H9 (cell line): Measurements from ENCODE around the gene ACTL7B. TPM values are rescaled to one million over a fixed set of nuclear protein-coding genes. Genes with fewer than 3 reads are reported as not detected.
A peak's percentile ranks its signal among the peaks of the same experiment; 100 is the strongest.

ENCODE experiments used
- DNase-seq: peaks from one replicate; pipeline ENCODE4 v3.0.0-alpha.2; 2017
- H2AFZ ChIP-seq: one replicate; pipeline ENCODE4 v1.6.1; 2013; ENCODE audit warnings: mild to moderate bottlenecking, low read length, control low read depth, moderate library complexity
- H2AK5ac ChIP-seq: 2 replicates; pipeline ENCODE4 v1.6.1; 2013; ENCODE audit warnings: low read length, control low read depth, mixed read lengths; ENCODE audit not compliant: insufficient read length
- H2BK120ac ChIP-seq: one replicate; pipeline ENCODE4 v1.6.1; 2013; ENCODE audit warnings: low read depth, mild to moderate bottlenecking, low read length, control low read depth, inconsistent platforms; ENCODE audit not compliant: poor library complexity, severe bottlenecking
- H2BK12ac ChIP-seq: 2 replicates; pipeline ENCODE4 v1.6.1; 2013; ENCODE audit warnings: low read length, control low read depth, mixed read lengths, low read depth; ENCODE audit not compliant: insufficient read length
- H2BK15ac ChIP-seq: 2 replicates; pipeline ENCODE4 v1.6.1; 2013; ENCODE audit warnings: low read depth, low read length, control low read depth
- H2BK20ac ChIP-seq: one replicate; pipeline ENCODE4 v1.6.1; 2013; ENCODE audit warnings: low read depth, mild to moderate bottlenecking, low read length, control low read depth, inconsistent platforms; ENCODE audit not compliant: poor library complexity, severe bottlenecking
- H2BK5ac ChIP-seq: 2 replicates; pipeline ENCODE4 v1.6.1; 2013; ENCODE audit warnings: low read length, control low read depth, mixed read lengths; ENCODE audit not compliant: insufficient read length
- H3K14ac ChIP-seq: 2 replicates; pipeline ENCODE4 v1.6.1; 2013; ENCODE audit warnings: low read length, control low read depth; ENCODE audit not compliant: insufficient read depth
- H3K18ac ChIP-seq: 2 replicates; pipeline ENCODE4 v1.6.1; 2013; ENCODE audit warnings: low read depth, mild to moderate bottlenecking, mixed read lengths, low read length, control low read depth; ENCODE audit not compliant: insufficient read length
- H3K23ac ChIP-seq: 2 replicates; pipeline ENCODE4 v1.6.1; 2013; ENCODE audit warnings: low read length, control low read depth, mixed read lengths, low read depth; ENCODE audit not compliant: insufficient read length
- H3K23me2 ChIP-seq: 2 replicates; pipeline ENCODE4 v1.6.1; 2013; ENCODE audit warnings: low read depth, mild to moderate bottlenecking, mixed read lengths, low read length, control low read depth; ENCODE audit not compliant: insufficient read length, poor library complexity, severe bottlenecking
- H3K27ac ChIP-seq: 2 replicates; pipeline ENCODE4 v1.5.1; 2013; ENCODE audit warnings: low read length, control low read depth, mixed read lengths, low read depth; ENCODE audit not compliant: insufficient read length
- H3K27me3 ChIP-seq: 2 replicates; pipeline ENCODE4 v1.6.1; 2013; ENCODE audit warnings: low read length, control low read depth, inconsistent platforms; ENCODE audit not compliant: insufficient read depth
- H3K4ac ChIP-seq: 2 replicates; pipeline ENCODE4 v1.6.1; 2013; ENCODE audit warnings: low read depth, mild to moderate bottlenecking, control low read depth, inconsistent platforms, low read length, moderate library complexity
- H3K4me1 ChIP-seq: 2 replicates; pipeline ENCODE4 v1.6.1; 2013; ENCODE audit warnings: low read length, control low read depth, inconsistent platforms; ENCODE audit not compliant: insufficient read depth
- H3K4me2 ChIP-seq: 2 replicates; pipeline ENCODE4 v1.6.1; 2013; ENCODE audit warnings: low read length, control low read depth, mixed read lengths; ENCODE audit not compliant: insufficient read length, insufficient read depth
- H3K56ac ChIP-seq: 2 replicates; pipeline ENCODE4 v1.6.1; 2013; ENCODE audit warnings: low read depth, mild to moderate bottlenecking, mixed read lengths, low read length, control low read depth; ENCODE audit not compliant: insufficient read length
- H3K79me1 ChIP-seq: 2 replicates; pipeline ENCODE4 v1.6.1; 2013; ENCODE audit warnings: low read depth, mild to moderate bottlenecking, moderate library complexity, low read length, control low read depth, inconsistent platforms; ENCODE audit not compliant: insufficient read depth, poor library complexity, severe bottlenecking
- H3K79me2 ChIP-seq: 2 replicates; pipeline ENCODE4 v1.6.1; 2013; ENCODE audit warnings: low read length, control low read depth, inconsistent platforms; ENCODE audit not compliant: insufficient read depth
- H3K9ac ChIP-seq: 2 replicates; pipeline ENCODE4 v1.6.1; 2013; ENCODE audit warnings: low read length, control low read depth, mixed read lengths; ENCODE audit not compliant: insufficient read length; ENCODE audit errors: extremely low read depth
- H3K9me3 ChIP-seq: one replicate; pipeline ENCODE4 v1.6.1; 2013; ENCODE audit warnings: low read depth, low read length, inconsistent platforms; ENCODE audit not compliant: control insufficient read depth
- H3T11ph ChIP-seq: one replicate; pipeline ENCODE4 v1.6.1; 2013; ENCODE audit warnings: mild to moderate bottlenecking, low read length, control low read depth, inconsistent platforms
- H4K20me1 ChIP-seq: one replicate; pipeline ENCODE4 v1.6.1; 2013; ENCODE audit not compliant: control insufficient read depth, insufficient read length, insufficient read depth
- H4K5ac ChIP-seq: 2 replicates; pipeline ENCODE4 v1.6.1; 2013; ENCODE audit warnings: low read depth, mild to moderate bottlenecking, mixed read lengths, low read length, control low read depth; ENCODE audit not compliant: insufficient read length
- H4K8ac ChIP-seq: replicated peaks from 2 replicates; pipeline ENCODE4 v1.6.1; 2013; ENCODE audit warnings: low read length, control low read depth, mixed read lengths, low read depth; ENCODE audit not compliant: insufficient read length
- H4K91ac ChIP-seq: 2 replicates; pipeline ENCODE4 v1.6.1; 2013; ENCODE audit warnings: low read depth, mild to moderate bottlenecking, moderate library complexity, mixed read lengths, low read length, control low read depth; ENCODE audit not compliant: insufficient read length
- H3K27ac Mint-ChIP-seq, 3 experiments: 2 replicates in 2 of 3; 3 replicates in 1 of 3; pipeline ENCODE4 v1.8.0; 2020 to 2021; ENCODE audit warnings: mixed read lengths in 3 of 3, mild to moderate bottlenecking in 1 of 3, moderate library complexity in 1 of 3
- H3K27me3 Mint-ChIP-seq: 2 replicates; pipeline ENCODE4 v1.8.0; 2021; ENCODE audit warnings: low read depth, mild to moderate bottlenecking, moderate library complexity, mixed read lengths
- H3K36me3 Mint-ChIP-seq, 3 experiments: 2 replicates in 2 of 3; 3 replicates in 1 of 3; pipeline ENCODE4 v1.8.0; 2020 to 2021; ENCODE audit warnings: low read depth in 3 of 3, mixed read lengths in 3 of 3; ENCODE audit not compliant: insufficient read depth in 1 of 3
- H3K4me1 Mint-ChIP-seq, 2 experiments: 2 replicates each; pipeline ENCODE4 v1.8.0; 2020; ENCODE audit warnings: mixed read lengths in 2 of 2
- H3K4me3 Mint-ChIP-seq, 2 experiments: 2 replicates in 1 of 2; 3 replicates in 1 of 2; pipeline ENCODE4 v1.8.0; 2020 to 2021; ENCODE audit warnings: mild to moderate bottlenecking in 2 of 2, mixed read lengths in 2 of 2, moderate library complexity in 1 of 2
- H3K9me3 Mint-ChIP-seq, 2 experiments: 2 replicates in 1 of 2; 3 replicates in 1 of 2; pipeline ENCODE4 v1.8.0; 2020; ENCODE audit warnings: mild to moderate bottlenecking in 2 of 2, mixed read lengths in 2 of 2, moderate library complexity in 1 of 2
- CTCF ChIP-seq: fragments of 200-600 bp; sonication (generic); conservative IDR thresholded peaks from 3 replicates; pipeline ENCODE4 v1.8.0; 2021; ENCODE audit warnings: antibody characterized with exemption, mild to moderate bottlenecking
- WGBS: extraction: QIAGEN DNeasy Blood & Tissue Kit; methylation state at CpG from one replicate; pipeline ENCODE4 v1.1.7; 2013; ENCODE audit warnings: missing lambda C conversion rate, low lambda C conversion rate, mixed read lengths; ENCODE audit not compliant: insufficient read length; ENCODE audit errors: extremely low coverage; 5-methylcytosine and 5-hydroxymethylcytosine counted together
- total RNA-seq: library from RNA; stranded (reverse); gene quantifications from 2 replicates; pipeline ENCODE4 v1.2.1, GENCODE V29; 2021

Gene ACTL7B
- total RNA-seq, 1 experiment from 2014 or later, result 0.09 TPM

GRCh38 chr9:108854094-108854493, 1.7 kb downstream of the ACTL7B start:
- no CpG with 5 or more reads among the region's 3 CpGs for WGBS
- H3K27ac ChIP-seq, result no peak overlapping the region
- H2AFZ ChIP-seq, result no peak overlapping the region
- no peak overlapping the region for H3K4ac ChIP-seq
- Mint-ChIP-seq H3K36me3 (no peaks in the 10 kb centered on the region), H3K4me3 (no peak overlapping the region), H3K4me1 (no peaks in the 10 kb centered on the region), H3K27ac (no peak overlapping the region), H3K9me3 (no peaks in the 10 kb centered on the region), H3K27me3 (no peaks in the 10 kb centered on the region; the same call in 1 of the 2 replicates)
- H4K5ac ChIP-seq, result no peak overlapping the region
- no peak overlapping the region for H3K4me2 ChIP-seq
- no peaks in the 10 kb centered on the region for H3K27me3 ChIP-seq
- H3K56ac ChIP-seq, result no peak overlapping the region
- no peak overlapping the region for H2BK15ac ChIP-seq
- H3K23ac ChIP-seq, result no peak overlapping the region
- no peaks in the 10 kb centered on the region for H3K9me3 ChIP-seq
- H2BK120ac ChIP-seq, result no peak overlapping the region
- H4K8ac ChIP-seq, result no peak overlapping the region
- H4K91ac ChIP-seq, result no peak overlapping the region
- no peaks in the 10 kb centered on the region for H3K79me1 ChIP-seq
- no peak overlapping the region for H3K9ac ChIP-seq
- H3K14ac ChIP-seq, result no peak overlapping the region
- H3T11ph ChIP-seq, result no peak overlapping the region
- no peak overlapping the region for H3K18ac ChIP-seq
- DNase-seq, result no peak
- no peaks in the 10 kb centered on the region for H4K20me1 ChIP-seq
- no peak overlapping the region for H2AK5ac ChIP-seq
- H2BK20ac ChIP-seq, result no peak overlapping the region
- H2BK12ac ChIP-seq, result no peak overlapping the region
- H3K23me2 ChIP-seq, result no peaks in the 10 kb centered on the region
- peak; percentile 43; the same call in 2 of the 3 replicates for TF ChIP-seq CTCF
- H3K4me1 ChIP-seq, result no peaks in the 10 kb centered on the region
- no peaks in the 10 kb centered on the region for H3K79me2 ChIP-seq
- H2BK5ac ChIP-seq, result no peak overlapping the region
